ENCODE results near the gene GAK. TPM values are rescaled to one million over a fixed set of nuclear protein-coding genes. Genes with fewer than 3 reads are reported as not detected.

GAK gene
- total RNA-seq, 4 donors from 2014 or later = 62.3 to 126 (median 85.4) TPM

DNA sequence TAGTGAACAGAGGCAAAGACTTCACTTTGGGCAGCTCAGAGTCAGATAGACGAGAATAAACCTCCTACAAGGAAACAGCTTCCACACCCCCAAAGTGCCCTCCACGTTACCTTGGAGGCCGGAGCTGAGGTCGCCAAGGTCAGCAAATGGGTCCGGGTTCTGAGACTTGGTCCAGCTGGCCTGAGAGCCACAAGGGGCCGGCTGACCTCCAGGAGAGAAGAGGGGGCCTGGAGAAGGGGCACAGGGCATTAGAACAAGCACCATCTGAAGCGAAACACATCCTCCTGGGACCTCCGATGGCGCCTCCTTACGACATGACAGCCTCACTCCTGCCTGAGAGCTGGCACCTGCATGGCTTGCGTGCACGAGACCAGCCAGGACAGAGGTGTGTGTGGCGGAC is 72.6 kb downstream of the GAK start:
- DNase-seq (ENCODE audit: low spot score) (no peak), ATAC-seq (ENCODE audit: low FRiP score) (no peak)
- TF ChIP-seq, protein P1, sequence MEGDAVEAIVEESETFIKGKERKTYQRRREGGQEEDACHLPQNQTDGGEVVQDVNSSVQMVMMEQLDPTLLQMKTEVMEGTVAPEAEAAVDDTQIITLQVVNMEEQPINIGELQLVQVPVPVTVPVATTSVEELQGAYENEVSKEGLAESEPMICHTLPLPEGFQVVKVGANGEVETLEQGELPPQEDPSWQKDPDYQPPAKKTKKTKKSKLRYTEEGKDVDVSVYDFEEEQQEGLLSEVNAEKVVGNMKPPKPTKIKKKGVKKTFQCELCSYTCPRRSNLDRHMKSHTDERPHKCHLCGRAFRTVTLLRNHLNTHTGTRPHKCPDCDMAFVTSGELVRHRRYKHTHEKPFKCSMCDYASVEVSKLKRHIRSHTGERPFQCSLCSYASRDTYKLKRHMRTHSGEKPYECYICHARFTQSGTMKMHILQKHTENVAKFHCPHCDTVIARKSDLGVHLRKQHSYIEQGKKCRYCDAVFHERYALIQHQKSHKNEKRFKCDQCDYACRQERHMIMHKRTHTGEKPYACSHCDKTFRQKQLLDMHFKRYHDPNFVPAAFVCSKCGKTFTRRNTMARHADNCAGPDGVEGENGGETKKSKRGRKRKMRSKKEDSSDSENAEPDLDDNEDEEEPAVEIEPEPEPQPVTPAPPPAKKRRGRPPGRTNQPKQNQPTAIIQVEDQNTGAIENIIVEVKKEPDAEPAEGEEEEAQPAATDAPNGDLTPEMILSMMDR (IDR thresholded peaks at IDR 0.05) = no peak

DNA sequence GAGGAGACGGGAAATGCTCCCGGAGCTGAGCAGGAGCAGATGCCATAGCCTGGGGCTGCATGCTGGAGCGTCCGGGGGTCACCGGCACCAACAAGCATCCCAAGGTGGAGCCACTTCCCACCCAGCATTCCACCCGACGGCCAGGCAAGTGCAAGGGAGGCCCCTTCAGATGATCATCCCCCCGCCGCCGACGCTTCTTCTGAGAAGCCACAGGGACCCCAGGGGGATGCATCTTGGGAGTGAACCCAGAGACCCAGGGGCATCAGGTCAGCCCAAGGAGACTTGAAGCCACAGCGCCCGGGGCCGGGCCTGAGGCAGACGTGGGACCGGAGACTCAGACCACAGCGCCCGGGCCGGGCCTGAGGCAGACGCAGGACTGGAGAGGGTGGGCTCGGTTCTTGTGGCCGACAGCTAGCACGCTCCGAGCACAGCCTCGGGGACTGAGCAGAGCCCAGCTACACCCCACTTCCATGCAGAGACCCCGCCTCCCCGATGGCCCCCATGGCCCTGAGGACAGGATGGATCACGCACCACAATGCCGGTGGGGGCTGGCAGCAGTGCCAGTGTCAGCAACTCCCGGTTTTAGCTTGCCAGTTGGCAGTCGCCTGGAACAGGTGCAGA is 73.2 kb downstream of the GAK start:
- DNase-seq (ENCODE audit: low spot score) (no peak), ATAC-seq (ENCODE audit: low FRiP score) (no peak)
- TF ChIP-seq, protein P1 (IDR thresholded peaks at IDR 0.05) = no peak

DNA sequence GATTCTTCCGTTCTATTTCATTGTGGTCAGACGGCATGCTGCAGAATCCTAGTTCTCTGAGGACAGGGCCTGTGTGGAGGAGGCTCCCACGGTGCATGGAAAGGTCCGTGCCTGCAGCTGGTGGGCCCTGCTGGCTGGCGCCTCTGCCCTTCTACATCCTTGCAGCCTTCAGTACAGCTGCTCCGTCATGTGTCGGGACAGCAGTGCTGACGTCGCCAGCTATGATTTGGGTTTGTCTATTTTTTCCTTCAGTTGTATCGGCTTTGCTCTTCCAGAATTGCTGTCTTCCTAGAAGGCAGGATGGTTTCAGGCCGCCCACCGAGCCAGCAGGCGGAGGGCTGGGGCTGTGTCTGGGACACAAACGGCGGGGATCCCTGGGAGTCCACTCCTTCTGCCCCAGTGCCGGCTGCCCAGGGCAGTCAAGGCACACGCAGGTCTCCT is 74.1 kb downstream of the GAK start:
- TF ChIP-seq, protein P1 (IDR thresholded peaks at IDR 0.05) = no peak
- ATAC-seq (ENCODE audit: low FRiP score) (no peak), DNase-seq (ENCODE audit: low spot score) (no peak)

DNA sequence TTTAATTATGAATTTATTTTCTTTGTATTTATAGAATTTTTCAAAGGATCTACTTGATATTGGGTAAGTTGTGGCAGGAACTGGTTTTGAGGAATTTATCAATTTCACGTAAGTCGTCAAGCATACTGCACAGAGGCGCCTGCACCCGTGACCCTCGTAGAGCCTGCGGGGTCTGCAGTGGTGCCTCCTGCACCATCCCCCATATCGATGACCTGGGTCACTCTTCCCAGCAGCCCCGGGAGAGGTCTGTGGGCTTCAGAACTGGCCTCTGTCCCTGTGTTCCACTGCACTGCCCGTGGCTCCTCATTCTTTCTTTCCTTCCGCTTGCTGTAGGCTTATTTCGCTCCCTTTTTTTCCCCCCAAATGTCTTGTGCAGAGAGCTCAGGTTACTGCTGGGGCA is 74.7 kb downstream of the GAK start:
- ATAC-seq (ENCODE audit: low FRiP score) (no peak), DNase-seq (ENCODE audit: low spot score) (no peak)
- TF ChIP-seq, protein P1 (IDR thresholded peaks at IDR 0.05) = no peak

DNA sequence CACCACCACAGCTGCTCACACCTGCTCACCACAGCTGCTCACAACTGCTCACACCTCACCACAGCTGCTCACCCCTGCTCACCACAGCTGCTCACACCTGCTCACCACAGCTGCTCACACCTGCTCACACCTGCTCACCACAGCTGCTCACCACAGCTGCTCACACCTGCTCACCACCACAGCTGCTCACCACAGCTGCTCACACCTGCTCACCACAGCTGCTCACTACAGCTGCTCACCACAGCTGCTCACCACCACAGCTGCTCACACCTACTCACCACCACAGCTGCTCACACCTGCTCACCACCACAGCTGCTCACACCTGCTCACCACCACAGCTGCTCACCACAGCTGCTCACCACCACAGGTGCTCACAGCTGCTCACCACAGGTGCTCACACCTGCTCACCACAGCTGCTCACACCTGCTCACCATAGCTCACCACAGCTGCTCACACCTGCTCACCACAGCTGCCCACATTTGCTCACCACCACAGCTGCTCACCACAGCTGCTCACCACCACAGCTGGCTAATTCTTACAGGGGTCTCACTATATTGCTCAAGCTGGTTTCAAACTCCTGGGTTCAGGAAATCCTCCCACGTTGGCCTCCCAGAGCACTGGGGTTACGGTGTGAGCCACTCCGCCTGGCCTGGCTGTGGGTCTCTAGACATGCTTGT is 75.8 kb downstream of the GAK start:
- no peak for ATAC-seq (ENCODE audit: low FRiP score)
- TF ChIP-seq, protein P1 (IDR thresholded peaks at IDR 0.05) = no peak
- no peak for DNase-seq (ENCODE audit: low spot score)

DNA sequence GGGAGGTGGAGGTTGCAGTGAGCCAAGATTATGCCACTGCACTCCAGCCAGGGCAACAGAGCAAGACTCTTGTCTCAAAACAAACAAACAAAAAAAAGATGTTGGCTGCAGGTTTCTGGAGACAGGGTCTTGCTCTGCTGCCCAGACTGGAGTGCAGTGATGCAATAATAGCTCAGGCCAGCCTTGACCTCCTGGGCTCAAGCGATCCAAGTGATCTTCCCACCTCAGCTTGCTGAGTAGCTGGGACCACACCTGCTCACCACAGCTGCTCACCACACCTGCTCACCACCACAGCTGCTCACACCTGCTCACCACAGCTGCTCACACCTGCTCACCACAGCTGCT is 76.3 kb downstream of the GAK start:
- no peak for ATAC-seq (ENCODE audit: low FRiP score)

More for the DNA sequence above, 76.3 kb downstream of the GAK start:
- DNase-seq (ENCODE audit: low spot score) = no peak
- TF ChIP-seq, protein P1 (IDR thresholded peaks at IDR 0.05) = no peak
